ENCODE data around the gene CEP104.

DNA sequence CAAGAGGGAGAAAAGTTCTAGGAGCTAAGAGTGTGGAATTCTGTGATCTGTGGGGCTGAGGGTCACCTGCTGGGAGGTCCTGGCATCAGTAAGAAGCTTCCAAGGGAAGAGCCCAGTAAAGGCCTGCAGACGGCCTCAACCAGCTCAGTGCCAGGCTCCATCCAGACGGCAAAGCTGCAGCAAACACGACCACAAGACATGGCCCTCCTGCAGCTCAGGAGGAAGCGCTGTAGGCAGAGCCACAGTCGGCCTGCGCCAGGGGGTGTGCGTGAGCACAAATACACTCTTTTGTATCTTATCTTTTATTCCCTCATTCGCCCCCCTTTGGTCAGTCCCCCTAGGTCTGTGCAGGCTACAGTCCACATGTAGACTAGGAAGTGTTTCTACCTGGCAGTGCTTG, 29.7 kb upstream of the CEP104 start:
- TF ChIP-seq EZH2 (IDR thresholded peaks at IDR 0.05; ENCODE audit: insufficient read depth, poor library complexity, severe bottlenecking) (no peak), EZH2phosphoT487 (IDR thresholded peaks at IDR 0.05; ENCODE audit: insufficient read depth, low read depth) (no peak)
